ENCODE data around the gene TENM4. TPM values are rescaled to one million over a fixed set of nuclear protein-coding genes. Genes with fewer than 3 reads are reported as not detected.
A peak's percentile ranks its signal among the peaks of the same experiment; 100 is the strongest.

TENM4 gene
- total RNA-seq, 1 donor from 2014 or later, result 11.9 TPM

- TF ChIP-seq CTCF (IDR thresholded peaks at IDR 0.05), result no peak
- no peaks in the 10 kb centered on the region for H3K27me3 ChIP-seq
- H3K27ac ChIP-seq, result no peak overlapping the region
- no peaks in the 10 kb centered on the region for H3K9me3 ChIP-seq
- peaks cover 0 to 5% of the 10 kb centered on the region in 2 donors for H3K36me3 ChIP-seq
- no peak overlapping the region for H3K4me3 ChIP-seq
- no peak for DNase-seq (ENCODE audit: low spot score in 2 of 2)
- intact Hi-C loops (cut with DNase I), result no loop called here
- no peaks in the 10 kb centered on the region for H3K4me1 ChIP-seq
Measured at GRCh38 chr11:78708388-78708787, 732.4 kb downstream of the TENM4 start.

- H3K4me1 ChIP-seq, result no peaks in the 10 kb centered on the region
- peaks cover 0 to 5% of the 10 kb centered on the region in 2 donors for H3K36me3 ChIP-seq
- no peak overlapping the region for H3K4me3 ChIP-seq
- TF ChIP-seq CTCF (IDR thresholded peaks at IDR 0.05), result no peak
- H3K27me3 ChIP-seq, result no peaks in the 10 kb centered on the region
- H3K9me3 ChIP-seq, result no peaks in the 10 kb centered on the region
- DNase-seq (ENCODE audit: low spot score in 2 of 2), result no peak
- H3K27ac ChIP-seq, result peak overlapping the region in 1 of 2 donors; percentile 28
- intact Hi-C loops (cut with DNase I), result no loop called here
Measured at GRCh38 chr11:78706551-78706950, 734.3 kb downstream of the TENM4 start.

GRCh38 chr11:78704811-78705210 lies 736.0 kb downstream of the TENM4 start:
- Histone ChIP-seq H3K27ac (no peak overlapping the region), H3K27me3 (no peaks in the 10 kb centered on the region), H3K36me3 (peaks cover 0 to 5% of the 10 kb centered on the region in 2 donors), H3K9me3 (no peaks in the 10 kb centered on the region), H3K4me3 (no peak overlapping the region), H3K4me1 (no peaks in the 10 kb centered on the region)
- no peak for TF ChIP-seq CTCF (IDR thresholded peaks at IDR 0.05)
- intact Hi-C loops (cut with DNase I), result no loop called here
- DNase-seq (ENCODE audit: low spot score in 2 of 2), result no peak

GRCh38 chr11:78699609-78700135 lies 741.2 kb downstream of the TENM4 start:
- Histone ChIP-seq H3K9me3 (no peaks in the 10 kb centered on the region), H3K27me3 (no peaks in the 10 kb centered on the region), H3K4me1 (peaks cover 6 to 11% of the 10 kb centered on the region in 2 donors), H3K36me3 (no peaks in the 10 kb centered on the region), H3K4me3 (no peak overlapping the region), H3K27ac (peak overlapping the region in 1 of 2 donors; percentile 72)
- no peak for DNase-seq (ENCODE audit: low spot score in 2 of 2)
- intact Hi-C loops (cut with DNase I), result loop anchor here (5.0 kb wide), 3 partner anchors 52 to 738 kb away; no protein-coding TSS in a partner anchor
- TF ChIP-seq CTCF (IDR thresholded peaks at IDR 0.05), result no peak

GRCh38 chr11:78698612-78699011 lies 742.2 kb downstream of the TENM4 start:
- H3K27ac ChIP-seq, result peak overlapping the region; percentile 65 to 77
- H3K27me3 ChIP-seq, result no peaks in the 10 kb centered on the region
- no peaks in the 10 kb centered on the region for H3K36me3 ChIP-seq
- peak; percentile 71 to 95 for DNase-seq (ENCODE audit: low spot score in 2 of 2)
- intact Hi-C loops (cut with DNase I), result loop anchor here (5.0 kb wide), 3 partner anchors 51 to 739 kb away; no protein-coding TSS in a partner anchor
- TF ChIP-seq CTCF (IDR thresholded peaks at IDR 0.05), result no peak
- peaks cover 6 to 11% of the 10 kb centered on the region in 2 donors for H3K4me1 ChIP-seq
- no peaks in the 10 kb centered on the region for H3K9me3 ChIP-seq
- H3K4me3 ChIP-seq, result no peak overlapping the region
